SU-DHL-6 (cell line): ENCODE data around the gene PMEPA1.
A peak's percentile ranks its signal among the peaks of the same experiment; 100 is the strongest.

Experiments
- H2AFZ ChIP-seq: fragments of 200-600 bp; sonication (generic); 2 replicates; pipeline ENCODE4 v1.6.1; 2014; ENCODE audit warnings: low read depth, mild to moderate bottlenecking, moderate library complexity, mixed read lengths, antibody characterized with exemption, low read length; ENCODE audit not compliant: severe bottlenecking
- H3F3A ChIP-seq: fragments of 200-600 bp; shearing (Covaris generic); 2 replicates; pipeline ENCODE4 v1.6.0; 2016; ENCODE audit warnings: antibody characterized with exemption, mild to moderate bottlenecking; ENCODE audit not compliant: insufficient read depth
- H3K27ac ChIP-seq: fragments of 200-600 bp; sonication (generic); 2 replicates; pipeline ENCODE4 v1.5.1; 2016; ENCODE audit warnings: low read depth, mild to moderate bottlenecking, low read length, moderate library complexity, mixed read lengths
- H3K27me3 ChIP-seq: fragments of 200-600 bp; sonication (generic), shearing (Covaris generic); 2 replicates; pipeline ENCODE4 v1.6.0; 2014; ENCODE audit warnings: mild to moderate bottlenecking, low read length
- H3K36me3 ChIP-seq: fragments of 200-600 bp; sonication (generic); 2 replicates; pipeline ENCODE4 v1.6.1; 2014; ENCODE audit warnings: mild to moderate bottlenecking, low read length, mixed read lengths
- H3K4me2 ChIP-seq: fragments of 300-600, 200-600 bp; shearing (Covaris generic), sonication (generic); 2 replicates; pipeline ENCODE4 v1.6.0; 2014; ENCODE audit warnings: low read length, low read depth, mild to moderate bottlenecking; ENCODE audit not compliant: poor library complexity, severe bottlenecking
- H3K4me3 ChIP-seq: fragments of 200-600 bp; sonication (generic); 2 replicates; pipeline ENCODE4 v1.5.1; 2014; ENCODE audit warnings: antibody characterized with exemption, low read length, mild to moderate bottlenecking, mixed read lengths; ENCODE audit not compliant: insufficient read depth, poor library complexity, severe bottlenecking
- H3K79me2 ChIP-seq: fragments of 200-600 bp; sonication (generic); 2 replicates; pipeline ENCODE4 v1.6.1; 2014; ENCODE audit warnings: mild to moderate bottlenecking, low read length, moderate library complexity; ENCODE audit not compliant: insufficient read depth
- H3K9ac ChIP-seq: fragments of 200-600 bp; sonication (generic); 2 replicates; pipeline ENCODE4 v1.7.0; 2014; ENCODE audit warnings: mild to moderate bottlenecking, low read length
- H3K9me2 ChIP-seq: fragments of 200-600 bp; sonication (generic); replicated peaks from 2 replicates; pipeline ENCODE4 v1.6.1; 2014; ENCODE audit warnings: low read length; ENCODE audit not compliant: insufficient read depth
- H3K9me3 ChIP-seq: fragments of 200-600 bp; sonication (generic); 2 replicates; pipeline ENCODE4 v1.6.1; 2014; ENCODE audit warnings: low read length, mixed read lengths; ENCODE audit not compliant: insufficient read depth
- H4K20me1 ChIP-seq: fragments of 200-600 bp; sonication (generic); 2 replicates; pipeline ENCODE4 v1.6.1; 2014; ENCODE audit warnings: low read depth, mild to moderate bottlenecking, antibody characterized with exemption, low read length, moderate library complexity, mixed read lengths
- CTCF ChIP-seq: fragments of 200-600 bp; sonication (generic); IDR thresholded peaks from one replicate; pipeline ENCODE4 v1.5.1; 2017; ENCODE audit warnings: antibody characterized with exemption, mild to moderate bottlenecking, low read length, moderate library complexity; ENCODE audit not compliant: insufficient read depth, poor library complexity, severe bottlenecking
- EZH2phosphoT487 ChIP-seq: fragments of 200-600 bp; sonication (generic), shearing (Covaris generic); conservative IDR thresholded peaks from 2 replicates; pipeline ENCODE4 v1.6.1; 2018; ENCODE audit warnings: mild to moderate bottlenecking, antibody characterized with exemption, low read length, moderate library complexity, mixed read lengths

Gene PMEPA1

DNA sequence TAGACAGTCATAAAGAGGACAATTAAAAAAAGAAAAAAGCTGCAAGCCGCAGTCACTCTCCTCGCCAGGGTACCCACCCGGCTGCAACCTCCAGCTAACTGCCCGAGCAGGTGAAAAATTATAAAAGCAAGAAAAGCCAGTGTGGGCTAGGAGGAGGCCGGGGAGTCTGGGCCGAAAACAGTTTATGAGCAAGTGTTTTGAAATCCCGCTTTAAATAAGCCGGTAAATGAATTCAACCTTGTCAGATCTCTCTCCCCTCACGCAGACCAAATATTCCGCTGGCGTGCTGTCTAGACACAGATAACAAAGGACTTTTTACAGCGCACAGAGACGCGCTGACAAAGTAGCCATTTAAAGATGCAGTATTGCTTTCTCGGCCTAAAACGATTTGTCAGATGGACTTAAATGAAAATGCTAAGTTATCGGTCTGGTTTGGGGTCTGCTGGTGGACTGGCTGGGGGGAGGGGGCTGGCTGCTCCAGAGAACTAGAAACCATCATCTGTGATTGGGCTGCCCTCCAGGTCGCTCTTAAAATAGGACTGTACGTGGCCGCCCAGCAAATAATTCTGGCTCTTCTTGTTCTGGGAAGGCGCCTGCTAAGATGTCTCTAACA lies 24.6 kb downstream of the PMEPA1 start:
- H3K27ac ChIP-seq, result peak overlapping the region; percentile 96
- H3K9me3 ChIP-seq, result no peaks in the 10 kb centered on the region
- no peaks in the 10 kb centered on the region for H4K20me1 ChIP-seq
- no peak overlapping the region for H3K4me3 ChIP-seq
- no peaks in the 10 kb centered on the region for H3K79me2 ChIP-seq
- TF ChIP-seq EZH2phosphoT487 (no peak), CTCF (no peak)
- H2AFZ ChIP-seq, result no peak overlapping the region
- H3F3A ChIP-seq, result peaks cover 55% of the 10 kb centered on the region
- peak overlapping the region; percentile 64 for H3K4me2 ChIP-seq
- no peaks in the 10 kb centered on the region for H3K27me3 ChIP-seq
- no peaks in the 10 kb centered on the region for H3K9me2 ChIP-seq
- H3K36me3 ChIP-seq, result no peaks in the 10 kb centered on the region
- peak overlapping the region; percentile 51 for H3K9ac ChIP-seq

DNA sequence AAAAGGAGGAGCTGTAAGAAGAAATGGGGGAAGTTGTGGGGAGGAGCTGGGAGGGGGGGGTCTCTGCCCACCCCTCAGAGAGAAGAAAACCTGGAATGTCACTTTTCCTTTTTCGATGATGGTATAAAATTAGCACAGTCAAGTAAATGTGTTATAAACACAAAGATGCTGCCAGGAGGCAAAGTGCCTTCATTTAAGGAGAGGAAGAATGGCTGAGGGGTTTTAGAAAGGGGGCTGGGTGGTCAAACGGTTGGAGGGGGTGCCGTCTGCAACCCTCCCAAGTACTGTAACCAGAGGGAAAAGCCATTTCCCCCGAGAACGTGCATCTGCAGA lies 25.0 kb downstream of the PMEPA1 start:
- Histone ChIP-seq H3K79me2 (no peaks in the 10 kb centered on the region), H2AFZ (no peak overlapping the region), H3K36me3 (no peaks in the 10 kb centered on the region), H3K4me3 (no peak overlapping the region), H3K27me3 (no peaks in the 10 kb centered on the region), H3K9ac (peak overlapping the region; percentile 51), H3K9me2 (no peaks in the 10 kb centered on the region), H3K9me3 (no peaks in the 10 kb centered on the region), H3F3A (peaks cover 60% of the 10 kb centered on the region), H3K27ac (peak overlapping the region; percentile 96), H3K4me2 (peak overlapping the region; percentile 64), H4K20me1 (no peaks in the 10 kb centered on the region)
- TF ChIP-seq EZH2phosphoT487 (no peak), CTCF (no peak)

DNA sequence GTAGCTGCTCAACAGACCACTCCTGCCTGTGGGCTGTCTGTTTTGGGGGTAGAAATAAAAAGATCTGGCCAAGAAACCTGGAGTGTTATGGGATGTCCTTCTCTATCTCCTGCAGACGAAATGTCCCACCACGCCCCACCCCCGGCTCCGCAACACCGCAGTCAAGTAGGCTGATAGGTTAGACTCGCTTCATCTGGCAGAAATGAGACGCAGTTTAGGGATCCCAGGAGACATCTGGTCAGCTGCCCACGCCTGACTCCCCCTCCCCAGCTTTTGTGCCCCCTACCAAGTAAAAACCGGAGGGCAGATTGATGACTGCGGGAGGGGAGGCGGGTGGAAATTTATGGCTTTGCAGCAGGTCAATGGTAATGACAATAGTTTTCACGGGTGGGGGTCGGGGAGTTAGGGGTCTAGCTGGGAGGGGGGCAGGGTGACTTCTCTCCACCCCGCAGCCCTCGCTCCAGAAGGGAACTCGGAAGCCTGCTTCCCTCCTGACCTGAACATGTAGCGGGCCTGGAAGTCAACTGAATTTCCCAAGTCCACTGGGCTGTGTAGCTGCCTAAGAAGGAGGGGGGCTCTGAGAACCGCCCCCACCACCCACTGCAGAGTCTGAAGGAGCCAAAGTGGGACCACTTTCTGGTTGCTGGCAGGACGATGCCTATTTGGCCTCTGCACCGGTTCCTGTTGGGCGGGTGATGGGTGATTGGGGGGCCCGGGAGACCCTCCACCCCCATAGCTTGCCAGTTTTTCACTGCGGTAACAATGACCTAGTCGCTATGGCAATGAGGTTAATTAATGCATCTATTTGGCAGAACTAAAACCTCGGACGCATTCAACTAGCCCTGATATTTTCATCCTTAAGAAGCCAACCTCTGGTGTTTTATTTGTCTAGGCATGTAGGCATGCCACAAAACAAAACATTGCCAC lies 25.7 kb downstream of the PMEPA1 start:
- H3K9ac ChIP-seq, result peak overlapping the region; percentile 51

More for the DNA sequence above, 25.7 kb downstream of the PMEPA1 start:
- H2AFZ ChIP-seq, result no peak overlapping the region
- H4K20me1 ChIP-seq, result no peaks in the 10 kb centered on the region
- H3K9me3 ChIP-seq, result no peaks in the 10 kb centered on the region
- H3K36me3 ChIP-seq, result no peaks in the 10 kb centered on the region
- no peak for TF ChIP-seq CTCF
- H3F3A ChIP-seq, result peaks cover 66% of the 10 kb centered on the region
- no peak overlapping the region for H3K4me3 ChIP-seq
- H3K9me2 ChIP-seq, result no peaks in the 10 kb centered on the region
- no peaks in the 10 kb centered on the region for H3K27me3 ChIP-seq
- H3K79me2 ChIP-seq, result no peaks in the 10 kb centered on the region
- H3K27ac ChIP-seq, result peak overlapping the region; percentile 96
- H3K4me2 ChIP-seq, result peak overlapping the region; percentile 64
